ENCODE data around the gene CRIP3. TPM values are rescaled to one million over a fixed set of nuclear protein-coding genes. Genes with fewer than 3 reads are reported as not detected.

The CRIP3 gene
- total and polyA plus RNA-seq, 2 of the 8 experiments (the other 6 are each of a cell fraction or from before 2014, with no cell fraction given), result 34.0 to 46.3 TPM

DNA sequence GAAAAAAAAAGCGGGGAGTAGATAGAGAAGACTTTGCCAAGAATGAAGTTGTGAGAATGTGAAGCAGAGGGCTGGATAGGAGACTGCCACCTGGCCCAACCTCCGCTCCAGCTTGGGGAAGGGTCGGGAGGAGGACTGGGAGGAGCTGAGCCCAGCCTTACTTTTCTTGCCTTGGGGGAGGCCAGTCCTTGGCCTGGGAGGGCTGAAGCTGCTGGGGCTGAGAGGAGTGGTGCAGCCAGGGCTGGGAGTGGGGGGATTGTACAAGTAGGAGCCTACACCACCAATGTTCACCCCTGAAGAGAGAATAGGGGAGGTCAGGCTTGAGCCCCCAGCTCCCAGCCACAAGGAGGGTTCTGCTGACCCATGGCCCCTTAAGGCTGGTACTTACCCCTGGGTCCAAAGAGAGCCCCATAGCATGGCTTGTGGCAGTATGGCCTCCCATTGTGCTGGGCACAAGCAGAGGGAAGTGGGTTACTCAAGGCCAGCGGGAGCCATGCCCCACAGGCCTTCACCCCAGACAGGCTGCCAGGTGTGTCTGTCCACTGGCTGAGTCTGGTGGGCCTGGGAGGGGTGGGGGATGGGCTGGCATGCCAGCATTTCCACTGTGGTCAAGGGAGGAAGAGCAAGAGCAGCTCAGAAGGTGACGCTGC, 1.1 kb downstream of the CRIP3 start:
- no peak overlapping the region for H3K23ac ChIP-seq (ENCODE audit: insufficient read length)
- no peaks in the 10 kb centered on the region for H4K20me1 ChIP-seq (replicated peaks in 1 of 2; ENCODE audit: control insufficient read depth in 1 of 2, insufficient read depth in 2 of 2, low read length in 2 of 2)
- peaks cover 8% of the 10 kb centered on the region for H3K23me2 ChIP-seq (ENCODE audit: low read depth, low read length)
- H2BK20ac ChIP-seq (ENCODE audit: low read length), result no peak overlapping the region
- DNase-seq (ENCODE audit: low read depth in 1 of 2, low spot score in 2 of 2) (no peak), FAIRE-seq (no peak)
- peak overlapping the region; percentile 51 to 74 (median 66); a peak in 6 of 8 replicates for H3K4me3 ChIP-seq (ENCODE audit: extremely low read depth in 1 of 4, insufficient read depth in 2 of 4, low read depth in 3 of 4, low read length in 4 of 4)
- H3K4ac ChIP-seq (replicated peaks; ENCODE audit: insufficient read length, low read depth, low read length), result no peak overlapping the region
- H4K91ac ChIP-seq (replicated peaks; ENCODE audit: insufficient read length, low read length), result peak overlapping the region; percentile 61
- H2BK5ac ChIP-seq (ENCODE audit: low read depth, low read length), result 0 out of 2 replicates have a peak overlapping the region, but pooled peaks have one; percentile 52
- no peaks in the 10 kb centered on the region for H3K79me2 ChIP-seq (ENCODE audit: control insufficient read depth in 1 of 2, insufficient read depth in 2 of 2, low read length in 2 of 2)
- no peak overlapping the region for H3K9ac ChIP-seq (replicated peaks in 1 of 4; ENCODE audit: extremely low read depth in 1 of 4, low read depth in 3 of 4, low read length in 3 of 4)
- H3K4me2 ChIP-seq (ENCODE audit: insufficient read depth in 1 of 2, low read depth in 2 of 2, low read length in 2 of 2), result peak overlapping the region; percentile 90 to 92
- 78% methylated on average over 5 of the region's 5 CpGs; no CpG with 5 or more reads in 1 of the 2 experiments for WGBS, 2 experiments (ENCODE audit: extremely low coverage in 1 of 2, insufficient coverage in 1 of 2, insufficient read length in 1 of 2, insufficient replicate concordance in 2 of 2, low coverage in 1 of 2, low lambda C conversion rate in 2 of 2, missing lambda C conversion rate in 1 of 2)
- no peak overlapping the region for H2BK120ac ChIP-seq (replicated peaks; ENCODE audit: low read depth, low read length)
- CTCF ChIA-PET (ENCODE audit: partially characterized antibody), result interaction anchor here (0.8 to 5.4 kb wide), 19 partner anchors 9 to 194 kb away, joined by 3 to 27 read pairs (median 6); partner anchors contain the start of genes SLC22A7 and ZNF318
- H4K5ac ChIP-seq (ENCODE audit: insufficient read length, low read depth, low read length), result no peak overlapping the region
- H3K9me3 ChIP-seq (ENCODE audit: insufficient read depth in 2 of 2, low read depth in 1 of 2, low read length in 1 of 2), result no peaks in the 10 kb centered on the region
- H2AFZ ChIP-seq (ENCODE audit: low read length), result no peak overlapping the region
- no peaks in the 10 kb centered on the region for H3K79me1 ChIP-seq (ENCODE audit: low read depth, low read length)
- 0 out of 7 replicates have a peak, but pooled peaks cover 0 to 2% (median 0%) of the 10 kb centered on the region in 4 experiments for H3K27me3 ChIP-seq (replicated peaks in 1 of 4; ENCODE audit: control insufficient read depth in 3 of 4, extremely low read depth in 1 of 4, insufficient read depth in 3 of 4, low read length in 3 of 4)
- peak overlapping the region; percentile 30; the same call in 1 of the 2 replicates for H2BK12ac ChIP-seq (ENCODE audit: low read depth, low read length)
- no peak overlapping the region for H3K56ac ChIP-seq (replicated peaks; ENCODE audit: insufficient read length, low read depth, low read length)
- no peak overlapping the region for H3K27ac ChIP-seq (ENCODE audit: low read depth, low read length)
- no peak overlapping the region for H3K14ac ChIP-seq (ENCODE audit: insufficient read length)
- POLR2A ChIA-PET (ENCODE audit: partially characterized antibody), result interaction anchor here (0.7 to 2.9 kb wide), 9 partner anchors 10 to 328 kb away, joined by 3 to 45 read pairs (median 4); partner anchors contain the start of genes CUL7 and SLC22A7
- 0 out of 3 replicates have a peak, but pooled peaks of 1 of the 2 experiments have one; percentile 2 for TF ChIP-seq POLR2A (IDR thresholded peaks at IDR 0.05; ENCODE audit: control extremely low read depth in 1 of 2, low read depth in 2 of 2, low read length in 2 of 2)
- TF ChIP-seq, protein P1, sequence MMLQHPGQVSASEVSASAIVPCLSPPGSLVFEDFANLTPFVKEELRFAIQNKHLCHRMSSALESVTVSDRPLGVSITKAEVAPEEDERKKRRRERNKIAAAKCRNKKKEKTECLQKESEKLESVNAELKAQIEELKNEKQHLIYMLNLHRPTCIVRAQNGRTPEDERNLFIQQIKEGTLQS (IDR thresholded peaks at IDR 0.05; ENCODE audit: insufficient read depth, low read depth, low read length), result no peak
- no peak overlapping the region for H2AK5ac ChIP-seq (ENCODE audit: low read depth, low read length)
- peaks cover 0 to 5% (median 3%) of the 10 kb centered on the region in 4 experiments; a peak in 2 of 8 replicates for H3K36me3 ChIP-seq (ENCODE audit: control insufficient read depth in 2 of 4, insufficient read depth in 4 of 4, low read length in 3 of 4)
- H3K4me1 ChIP-seq (replicated peaks in 1 of 4; ENCODE audit: control insufficient read depth in 3 of 4, insufficient read depth in 4 of 4, low read length in 3 of 4), result peaks cover 8 to 15% (median 9%) of the 10 kb centered on the region in 4 experiments
- H2BK15ac ChIP-seq (ENCODE audit: low read length), result peak overlapping the region; percentile 46; the same call in 1 of the 2 replicates
- peak overlapping the region; percentile 75; the same call in 1 of the 2 replicates for H3K18ac ChIP-seq (ENCODE audit: extremely low read depth, low read length)
- H4K8ac ChIP-seq (ENCODE audit: extremely low read depth, insufficient read depth, low read length), result peak overlapping the region; percentile 76
